Thyroid gland (tissue), 4 donors: Measurements from ENCODE around the gene MAST4. TPM values are rescaled to one million over a fixed set of nuclear protein-coding genes. Genes with fewer than 3 reads are reported as not detected.

Source experiments
- DNase-seq, 2 donors: peaks; one replicate each; pipeline ENCODE4 v3.0.0-alpha.2; 2019
- H3K27ac ChIP-seq, 3 donors: fragments of 200-600 bp; sonication (generic); 1 replicate in 2 of 3; 2 replicates in 1 of 3; pipeline ENCODE4 v1.5.1; 2016 to 2019; ENCODE audit warnings: mild to moderate bottlenecking in 1 of 3, moderate library complexity in 1 of 3
- H3K27me3 ChIP-seq: fragments of 200-600 bp; sonication (generic); one replicate; pipeline ENCODE4 v1.5.1; 2019
- H3K36me3 ChIP-seq, 2 donors: fragments of 200-600 bp; sonication (generic); one replicate each; pipeline ENCODE4 v1.5.1; 2016 to 2019
- H3K4me1 ChIP-seq, 2 donors: fragments of 200-600 bp; sonication (generic); one replicate each; pipeline ENCODE4 v1.5.1; 2017 to 2019
- H3K4me3 ChIP-seq, 3 donors: fragments of 200-600 bp; sonication (generic); replicated peaks in 1 of 3; 1 replicate in 2 of 3; 2 replicates in 1 of 3; pipeline ENCODE4 v1.5.1; 2016; ENCODE audit warnings: mild to moderate bottlenecking in 1 of 3
- H3K9me3 ChIP-seq: fragments of 200-600 bp; sonication (generic); one replicate; pipeline ENCODE4 v1.5.1; 2017
- POLR2A ChIP-seq, 2 donors: fragments of 450-650 bp; IDR thresholded peaks; one replicate each; pipeline ENCODE4 v1.6.1; 2017; ENCODE audit warnings: antibody characterized with exemption in 2 of 2, mild to moderate bottlenecking in 2 of 2, moderate library complexity in 1 of 2
- WGBS, 2 donors: methylation state at CpG; one replicate each; pipeline ENCODE4 v1.1.5; 2017; 5-methylcytosine and 5-hydroxymethylcytosine counted together
- intact Hi-C: fragments of 100-400 bp; cut with DNase I; formaldehyde crosslinking; loops from one replicate; pipeline ENCODE4 v1.15.1; 2023
- total RNA-seq, 4 donors: library from RNA; depleted of rRNA; stranded (reverse); fragments of >200 nt; gene quantifications; one replicate each; pipeline ENCODE4 v1.2.3, GENCODE V29; 2016
- TF ChIP-seq, protein P1 (sequence below), 6 experiments: fragments of 200-600 bp in 3 of 6; fragments of 450-650 bp in 3 of 6; sonication (generic) in 3 of 6; IDR thresholded peaks; one replicate each; pipeline ENCODE4 v1.5.1; 2016 to 2019; ENCODE audit warnings: antibody characterized with exemption in 6 of 6, mild to moderate bottlenecking in 2 of 6, inconsistent platforms in 1 of 6, moderate library complexity in 1 of 6

MAST4 gene
- total RNA-seq, 4 donors from 2014 or later, result 20.2 to 38.3 (median 24.4) TPM

DNA sequence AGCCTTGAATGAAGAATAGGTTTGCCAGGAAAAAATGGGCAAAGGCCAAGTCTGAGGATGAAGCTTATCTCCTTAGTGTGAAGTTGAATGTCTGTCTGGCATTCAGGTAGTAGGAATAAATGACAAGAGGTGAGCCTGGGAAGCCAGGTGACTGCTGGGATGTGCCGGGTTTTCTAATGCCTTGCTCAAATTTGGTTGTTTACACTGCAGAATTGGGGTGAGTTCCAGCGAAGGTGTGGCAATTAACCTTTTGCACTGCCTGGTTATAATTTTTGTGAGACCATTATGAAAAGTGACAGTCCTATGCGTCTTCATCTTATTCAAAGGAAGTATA lies 73.6 kb downstream of the MAST4 start:
- 77 to 84% methylated on average over 3 of the region's 3 CpGs for WGBS, 2 donors
- intact Hi-C loops, result no loop called here

DNA sequence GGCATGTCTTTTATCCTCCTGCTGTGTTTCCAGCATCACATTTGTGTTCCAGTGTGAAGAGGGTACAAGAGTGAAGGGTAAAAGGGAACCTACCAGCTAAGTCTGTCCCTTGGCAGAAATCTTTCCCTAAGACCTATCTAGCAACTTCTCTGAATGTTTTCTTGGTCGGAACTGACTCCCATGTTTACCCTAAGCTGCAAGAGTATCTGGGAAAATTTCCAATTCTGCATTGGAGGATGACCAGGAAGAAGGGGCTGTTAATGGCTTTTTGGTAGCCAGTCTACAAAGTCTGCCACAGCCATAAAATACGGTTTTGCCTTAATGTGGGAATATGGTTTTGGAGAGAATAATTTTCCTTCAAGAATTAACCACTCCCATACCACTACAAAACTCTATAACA lies 75.1 kb downstream of the MAST4 start:
- no peak overlapping the region for H3K27ac ChIP-seq
- intact Hi-C loops, result no loop called here
- no peak for DNase-seq
- H3K4me3 ChIP-seq, result no peak overlapping the region
- H3K9me3 ChIP-seq, result no peaks in the 10 kb centered on the region
- no peaks in the 10 kb centered on the region for H3K36me3 ChIP-seq
- no peaks in the 10 kb centered on the region for H3K4me1 ChIP-seq
- H3K27me3 ChIP-seq, result no peaks in the 10 kb centered on the region
- WGBS, 2 donors, result 25 to 43% methylated on average over 2 of the region's 2 CpGs
- TF ChIP-seq POLR2A (IDR thresholded peaks at IDR 0.05), result no peak
- TF ChIP-seq, protein P1, sequence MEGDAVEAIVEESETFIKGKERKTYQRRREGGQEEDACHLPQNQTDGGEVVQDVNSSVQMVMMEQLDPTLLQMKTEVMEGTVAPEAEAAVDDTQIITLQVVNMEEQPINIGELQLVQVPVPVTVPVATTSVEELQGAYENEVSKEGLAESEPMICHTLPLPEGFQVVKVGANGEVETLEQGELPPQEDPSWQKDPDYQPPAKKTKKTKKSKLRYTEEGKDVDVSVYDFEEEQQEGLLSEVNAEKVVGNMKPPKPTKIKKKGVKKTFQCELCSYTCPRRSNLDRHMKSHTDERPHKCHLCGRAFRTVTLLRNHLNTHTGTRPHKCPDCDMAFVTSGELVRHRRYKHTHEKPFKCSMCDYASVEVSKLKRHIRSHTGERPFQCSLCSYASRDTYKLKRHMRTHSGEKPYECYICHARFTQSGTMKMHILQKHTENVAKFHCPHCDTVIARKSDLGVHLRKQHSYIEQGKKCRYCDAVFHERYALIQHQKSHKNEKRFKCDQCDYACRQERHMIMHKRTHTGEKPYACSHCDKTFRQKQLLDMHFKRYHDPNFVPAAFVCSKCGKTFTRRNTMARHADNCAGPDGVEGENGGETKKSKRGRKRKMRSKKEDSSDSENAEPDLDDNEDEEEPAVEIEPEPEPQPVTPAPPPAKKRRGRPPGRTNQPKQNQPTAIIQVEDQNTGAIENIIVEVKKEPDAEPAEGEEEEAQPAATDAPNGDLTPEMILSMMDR (IDR thresholded peaks at IDR 0.05), result no peak

More for the DNA sequence above, 73.6 kb downstream of the MAST4 start:
- Histone ChIP-seq H3K27me3 (no peaks in the 10 kb centered on the region), H3K4me1 (no peaks in the 10 kb centered on the region), H3K27ac (no peak overlapping the region), H3K36me3 (no peaks in the 10 kb centered on the region), H3K4me3 (no peak overlapping the region), H3K9me3 (no peaks in the 10 kb centered on the region)
- TF ChIP-seq, protein P1 (IDR thresholded peaks at IDR 0.05), result no peak
- no peak for TF ChIP-seq POLR2A (IDR thresholded peaks at IDR 0.05)
- no peak for DNase-seq

DNA sequence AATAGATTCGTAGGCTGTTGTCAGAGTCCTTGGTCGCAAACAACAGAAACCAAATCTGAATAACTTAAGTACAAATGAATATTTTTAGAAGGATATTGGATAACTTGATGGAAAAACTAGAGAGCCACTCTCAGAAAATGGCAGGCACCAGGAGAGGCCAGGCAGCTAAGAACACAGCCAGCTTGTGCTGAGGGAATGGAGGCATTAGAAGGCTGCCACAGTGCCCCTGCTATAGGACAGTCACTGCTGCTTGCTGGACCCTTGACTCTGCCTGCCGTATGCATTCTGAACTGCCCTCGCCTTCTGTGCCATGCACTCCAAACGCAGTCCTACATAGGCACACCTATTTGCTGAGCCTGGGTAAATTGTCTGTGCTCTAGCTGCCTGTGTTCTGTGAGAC lies 78.6 kb downstream of the MAST4 start:
- DNase-seq, result no peak
- Histone ChIP-seq H3K36me3 (no peaks in the 10 kb centered on the region), H3K27me3 (no peaks in the 10 kb centered on the region), H3K27ac (no peak overlapping the region), H3K9me3 (no peaks in the 10 kb centered on the region), H3K4me3 (no peak overlapping the region), H3K4me1 (no peaks in the 10 kb centered on the region)
- WGBS, 2 donors, result 91 to 92% methylated on average over 5 of the region's 5 CpGs
- TF ChIP-seq, protein P1 (IDR thresholded peaks at IDR 0.05), result no peak
- no peak for TF ChIP-seq POLR2A (IDR thresholded peaks at IDR 0.05)
- intact Hi-C loops, result no loop called here

DNA sequence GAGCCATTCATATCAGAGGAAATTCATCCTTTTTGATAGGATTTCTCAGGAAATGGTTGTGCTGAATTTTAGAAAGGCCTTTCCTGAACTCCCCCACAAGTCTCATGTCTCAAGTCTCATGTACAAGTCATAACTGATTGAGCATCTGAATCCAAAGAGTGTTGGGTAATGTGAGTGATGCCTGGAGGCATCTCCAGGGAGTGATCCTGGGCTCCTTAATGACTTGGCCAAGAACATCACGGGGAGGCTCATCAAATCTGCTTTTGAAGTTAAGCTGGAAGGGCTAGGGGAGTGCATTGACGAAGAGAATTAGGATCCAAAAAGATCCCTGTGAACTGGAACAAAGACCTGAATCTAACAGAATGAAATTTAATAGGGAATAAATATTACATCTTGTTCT lies 79.2 kb downstream of the MAST4 start:
- intact Hi-C loops, result no loop called here
- TF ChIP-seq POLR2A (IDR thresholded peaks at IDR 0.05), result no peak
- TF ChIP-seq, protein P1 (IDR thresholded peaks at IDR 0.05), result no peak
- no peaks in the 10 kb centered on the region for H3K4me1 ChIP-seq
- no peaks in the 10 kb centered on the region for H3K36me3 ChIP-seq
- no peaks in the 10 kb centered on the region for H3K27me3 ChIP-seq
- no peak overlapping the region for H3K4me3 ChIP-seq
- WGBS, 2 donors, result 87 to 96% methylated on average over 2 of the region's 2 CpGs
- no peak for DNase-seq
- H3K27ac ChIP-seq, result no peak overlapping the region
- no peaks in the 10 kb centered on the region for H3K9me3 ChIP-seq

DNA sequence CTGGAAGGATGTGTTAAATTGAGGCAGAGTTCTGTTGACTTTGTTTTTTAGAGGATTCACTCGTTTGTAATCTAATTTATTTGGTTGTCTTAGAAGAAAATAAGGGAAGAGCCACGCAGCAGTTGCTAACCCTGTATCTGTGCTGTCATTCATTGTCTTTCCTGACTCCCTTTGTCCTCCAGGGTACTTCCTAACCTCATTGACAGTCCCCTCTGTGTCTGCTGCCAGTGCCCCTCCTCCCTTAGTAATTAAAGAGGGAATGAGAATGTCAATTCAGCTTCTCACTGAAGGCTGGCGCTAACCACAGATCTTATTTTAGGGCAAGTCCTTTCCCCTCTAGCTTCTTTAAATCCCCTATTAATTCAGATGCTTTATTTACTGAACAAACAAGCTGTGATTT lies 84.0 kb downstream of the MAST4 start:
- intact Hi-C loops, result no loop called here

More for the DNA sequence above, 84.0 kb downstream of the MAST4 start:
- TF ChIP-seq, protein P1 (IDR thresholded peaks at IDR 0.05), result no peak
- TF ChIP-seq POLR2A (IDR thresholded peaks at IDR 0.05), result no peak
- DNase-seq, result no peak
- WGBS, 2 donors, result 77 to 81% methylated on average over 3 of the region's 3 CpGs
- H3K4me3 ChIP-seq, result no peak overlapping the region
- H3K4me1 ChIP-seq, result no peaks in the 10 kb centered on the region
- no peaks in the 10 kb centered on the region for H3K27me3 ChIP-seq
- H3K9me3 ChIP-seq, result no peaks in the 10 kb centered on the region
- no peak overlapping the region for H3K27ac ChIP-seq
- no peaks in the 10 kb centered on the region for H3K36me3 ChIP-seq
